ENCODE data around the gene CT45A2.
"Not testable (repeated sequence)": the region's sequence is repeated elsewhere in the genome, so short reads cannot be mapped to it uniquely, and the experiment has no call there.

The CT45A2 gene, protein sequence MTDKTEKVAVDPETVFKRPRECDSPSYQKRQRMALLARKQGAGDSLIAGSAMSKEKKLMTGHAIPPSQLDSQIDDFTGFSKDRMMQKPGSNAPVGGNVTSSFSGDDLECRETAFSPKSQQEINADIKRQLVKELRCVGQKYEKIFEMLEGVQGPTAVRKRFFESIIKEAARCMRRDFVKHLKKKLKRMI

DNA sequence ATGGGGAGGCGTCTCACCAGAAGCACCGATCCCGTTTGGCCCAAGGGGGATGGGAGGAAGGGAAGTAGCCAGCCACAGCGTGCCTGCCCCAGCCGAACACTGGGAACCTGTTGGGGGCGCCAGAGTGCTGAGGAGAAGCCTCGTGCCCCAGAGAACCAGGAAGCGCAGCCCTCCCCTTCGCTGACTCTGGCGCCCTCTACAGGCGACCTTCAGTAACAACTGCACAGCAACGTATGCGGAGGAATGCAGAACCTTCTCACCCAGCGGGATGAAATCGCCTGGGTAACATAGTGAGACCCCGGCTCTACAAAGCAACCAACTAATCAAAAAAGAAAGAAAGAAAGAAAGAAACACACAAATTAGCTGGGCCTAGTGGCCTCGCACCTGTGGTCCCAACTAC is at the start of gene CT45A2:
Gene CT45A2, minus strand, starts transcription at position 101 of the 400 bp plus-strand sequence. CDS start 3,747 bp downstream, outside the sequence.
- not testable (repeated sequence) for H3K9me3 Mint-ChIP-seq; H3K4me3 Mint-ChIP-seq; H3K36me3 Mint-ChIP-seq; DNase-seq (ENCODE audit: low spot score in 2 of 2); H3K27ac Mint-ChIP-seq; H3K4me1 Mint-ChIP-seq; ATAC-seq (ENCODE audit: low read depth); H3K27me3 Mint-ChIP-seq

DNA sequence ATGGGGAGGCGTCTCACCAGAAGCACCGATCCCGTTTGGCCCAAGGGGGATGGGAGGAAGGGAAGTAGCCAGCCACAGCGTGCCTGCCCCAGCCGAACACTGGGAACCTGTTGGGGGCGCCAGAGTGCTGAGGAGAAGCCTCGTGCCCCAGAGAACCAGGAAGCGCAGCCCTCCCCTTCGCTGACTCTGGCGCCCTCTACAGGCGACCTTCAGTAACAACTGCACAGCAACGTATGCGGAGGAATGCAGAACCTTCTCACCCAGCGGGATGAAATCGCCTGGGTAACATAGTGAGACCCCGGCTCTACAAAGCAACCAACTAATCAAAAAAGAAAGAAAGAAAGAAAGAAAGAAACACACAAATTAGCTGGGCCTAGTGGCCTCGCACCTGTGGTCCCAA is 34.6 kb upstream of the CT45A2 start, which contains the start of gene CT45A8:
Gene CT45A8, minus strand, starts transcription at position 101 of the 400 bp plus-strand sequence. CDS start 3,755 bp downstream, outside the sequence.
- not testable (repeated sequence) for H3K27me3 Mint-ChIP-seq; H3K9me3 Mint-ChIP-seq; DNase-seq (ENCODE audit: low spot score in 2 of 2); H3K4me3 Mint-ChIP-seq; H3K36me3 Mint-ChIP-seq; H3K4me1 Mint-ChIP-seq; ATAC-seq (ENCODE audit: low read depth); H3K27ac Mint-ChIP-seq

DNA sequence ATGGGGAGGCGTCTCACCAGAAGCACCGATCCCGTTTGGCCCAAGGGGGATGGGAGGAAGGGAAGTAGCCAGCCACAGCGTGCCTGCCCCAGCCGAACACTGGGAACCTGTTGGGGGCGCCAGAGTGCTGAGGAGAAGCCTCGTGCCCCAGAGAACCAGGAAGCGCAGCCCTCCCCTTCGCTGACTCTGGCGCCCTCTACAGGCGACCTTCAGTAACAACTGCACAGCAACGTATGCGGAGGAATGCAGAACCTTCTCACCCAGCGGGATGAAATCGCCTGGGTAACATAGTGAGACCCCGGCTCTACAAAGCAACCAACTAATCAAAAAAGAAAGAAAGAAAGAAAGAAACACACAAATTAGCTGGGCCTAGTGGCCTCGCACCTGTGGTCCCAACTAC is 17.4 kb upstream of the CT45A2 start, which contains the start of gene CT45A7:
Gene CT45A7, minus strand, starts transcription at position 101 of the 400 bp plus-strand sequence. CDS start 3,747 bp downstream, outside the sequence.
- not testable (repeated sequence) for H3K9me3 Mint-ChIP-seq; ATAC-seq (ENCODE audit: low read depth); H3K36me3 Mint-ChIP-seq; H3K27ac Mint-ChIP-seq; H3K4me1 Mint-ChIP-seq; H3K27me3 Mint-ChIP-seq; H3K4me3 Mint-ChIP-seq; DNase-seq (ENCODE audit: low spot score in 2 of 2)

DNA sequence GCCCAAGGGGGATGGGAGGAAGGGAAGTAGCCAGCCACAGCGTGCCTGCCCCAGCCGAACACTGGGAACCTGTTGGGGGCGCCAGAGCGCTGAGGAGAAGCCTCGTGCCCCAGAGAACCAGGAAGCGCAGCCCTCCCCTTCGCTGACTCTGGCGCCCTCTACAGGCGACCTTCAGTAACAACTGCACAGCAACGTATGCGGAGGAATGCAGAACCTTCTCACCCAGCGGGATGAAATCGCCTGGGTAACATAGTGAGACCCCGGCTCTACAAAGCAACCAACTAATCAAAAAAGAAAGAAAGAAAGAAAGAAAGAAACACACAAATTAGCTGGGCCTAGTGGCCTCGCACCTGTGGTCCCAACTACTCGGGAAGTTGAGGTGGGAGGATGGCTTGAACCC is 17.1 kb downstream of the CT45A2 start, which contains the start of gene CT45A6:
Gene CT45A6, minus strand, starts transcription at position 101 of the 400 bp plus-strand sequence. CDS start 3,794 bp downstream, outside the sequence.
- not testable (repeated sequence) for ATAC-seq (ENCODE audit: low read depth); H3K9me3 Mint-ChIP-seq; H3K4me1 Mint-ChIP-seq; H3K36me3 Mint-ChIP-seq; DNase-seq (ENCODE audit: low spot score in 2 of 2); H3K27ac Mint-ChIP-seq; H3K27me3 Mint-ChIP-seq; H3K4me3 Mint-ChIP-seq

DNA sequence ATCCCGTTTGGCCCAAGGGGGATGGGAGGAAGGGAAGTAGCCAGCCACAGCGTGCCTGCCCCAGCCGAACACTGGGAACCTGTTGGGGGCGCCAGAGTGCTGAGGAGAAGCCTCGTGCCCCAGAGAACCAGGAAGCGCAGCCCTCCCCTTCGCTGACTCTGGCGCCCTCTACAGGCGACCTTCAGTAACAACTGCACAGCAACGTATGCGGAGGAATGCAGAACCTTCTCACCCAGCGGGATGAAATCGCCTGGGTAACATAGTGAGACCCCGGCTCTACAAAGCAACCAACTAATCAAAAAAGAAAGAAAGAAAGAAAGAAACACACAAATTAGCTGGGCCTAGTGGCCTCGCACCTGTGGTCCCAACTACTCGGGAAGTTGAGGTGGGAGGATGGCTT is 34.4 kb downstream of the CT45A2 start, which contains the start of gene CT45A5:
Gene CT45A5, minus strand, starts transcription at position 101 of the 400 bp plus-strand sequence. CDS start 3,774 bp downstream, outside the sequence.
- not testable (repeated sequence) for H3K4me3 Mint-ChIP-seq; H3K36me3 Mint-ChIP-seq; DNase-seq (ENCODE audit: low spot score in 2 of 2); H3K27me3 Mint-ChIP-seq; H3K27ac Mint-ChIP-seq; H3K4me1 Mint-ChIP-seq; ATAC-seq (ENCODE audit: low read depth); H3K9me3 Mint-ChIP-seq

DNA sequence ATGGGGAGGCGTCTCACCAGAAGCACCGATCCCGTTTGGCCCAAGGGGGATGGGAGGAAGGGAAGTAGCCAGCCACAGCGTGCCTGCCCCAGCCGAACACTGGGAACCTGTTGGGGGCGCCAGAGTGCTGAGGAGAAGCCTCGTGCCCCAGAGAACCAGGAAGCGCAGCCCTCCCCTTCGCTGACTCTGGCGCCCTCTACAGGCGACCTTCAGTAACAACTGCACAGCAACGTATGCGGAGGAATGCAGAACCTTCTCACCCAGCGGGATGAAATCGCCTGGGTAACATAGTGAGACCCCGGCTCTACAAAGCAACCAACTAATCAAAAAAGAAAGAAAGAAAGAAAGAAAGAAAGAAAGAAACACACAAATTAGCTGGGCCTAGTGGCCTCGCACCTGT is 51.7 kb downstream of the CT45A2 start, which contains the start of gene CT45A3:
Gene CT45A3, minus strand, starts transcription at position 101 of the 400 bp plus-strand sequence. CDS start 3,747 bp downstream, outside the sequence.
- not testable (repeated sequence) for H3K4me3 Mint-ChIP-seq, H3K27ac Mint-ChIP-seq

More for the DNA sequence above, 51.7 kb downstream of the CT45A2 start, which contains the start of gene CT45A3:
- not testable (repeated sequence) for ATAC-seq (ENCODE audit: low read depth); DNase-seq (ENCODE audit: low spot score in 2 of 2); H3K4me1 Mint-ChIP-seq; H3K27me3 Mint-ChIP-seq; H3K36me3 Mint-ChIP-seq; H3K9me3 Mint-ChIP-seq

All from memory B cell (primary cell).